EL (cell line): Measurements from ENCODE around the gene LHX4.
A peak's percentile ranks its signal among the peaks of the same experiment; 100 is the strongest.

Experiments
- DNase-seq: peaks from one replicate; pipeline ENCODE4 v3.0.0-alpha.2; 2016

Gene LHX4

DNA sequence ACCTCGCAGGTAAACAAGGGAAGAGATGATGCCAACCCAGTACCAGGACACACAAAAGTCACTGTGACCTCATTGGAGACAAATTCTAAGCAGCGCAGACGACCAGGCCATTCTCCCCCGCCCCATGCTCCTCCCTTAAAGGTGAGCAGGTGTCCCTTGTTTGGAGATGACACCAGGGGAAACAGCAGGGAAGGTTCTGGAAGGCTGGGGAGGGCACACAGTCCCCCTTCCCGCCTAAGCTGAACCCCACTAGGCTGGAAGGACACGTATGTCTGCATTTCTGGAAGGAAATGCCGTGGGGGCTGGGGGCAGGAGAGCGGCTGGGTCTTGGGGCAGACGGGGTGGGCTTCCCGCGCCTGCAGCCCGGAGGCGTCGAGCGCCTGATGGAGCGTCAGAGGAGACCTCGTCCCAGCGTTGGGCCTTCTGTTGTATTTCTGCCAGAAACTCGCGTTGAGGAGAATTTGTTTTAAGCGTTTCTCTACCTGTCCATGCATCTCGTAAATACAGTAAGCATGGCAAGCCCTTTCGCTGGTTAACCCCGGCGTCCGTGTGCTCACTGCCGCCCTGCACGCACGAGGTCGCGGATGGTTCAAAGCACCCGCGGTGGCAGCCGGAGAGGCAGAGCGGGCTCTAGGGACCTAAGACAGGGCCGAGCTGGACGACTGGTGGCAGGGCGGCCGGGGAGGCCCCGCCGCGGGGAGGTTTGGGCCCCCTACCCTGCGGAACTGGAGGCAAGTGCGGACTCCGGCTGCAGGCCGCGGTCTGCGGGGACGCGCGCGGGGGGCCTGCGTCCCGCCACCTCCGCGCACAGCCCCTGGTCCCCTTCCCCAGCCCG, 1.2 kb upstream of the LHX4 start:
- DNase-seq: no peak

DNA sequence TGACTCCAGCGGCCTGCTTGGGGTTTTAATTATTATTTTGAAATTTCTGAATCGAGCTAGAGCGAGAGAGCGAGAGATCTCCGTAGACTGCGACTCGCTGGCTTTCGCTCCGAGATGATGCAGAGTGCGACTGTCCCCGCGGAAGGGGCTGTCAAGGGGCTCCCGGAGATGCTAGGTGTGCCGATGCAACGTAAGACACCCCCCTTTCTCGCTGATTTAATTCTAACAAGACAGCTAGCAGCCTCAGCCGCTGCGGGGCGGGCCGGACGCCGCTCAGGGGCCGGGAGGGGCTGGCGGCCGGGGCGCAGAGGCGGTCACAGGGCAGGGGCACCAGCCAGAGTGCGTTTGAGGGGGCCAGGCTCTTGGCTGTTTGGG, 339 bp downstream of the LHX4 start:
- DNase-seq: no peak

DNA sequence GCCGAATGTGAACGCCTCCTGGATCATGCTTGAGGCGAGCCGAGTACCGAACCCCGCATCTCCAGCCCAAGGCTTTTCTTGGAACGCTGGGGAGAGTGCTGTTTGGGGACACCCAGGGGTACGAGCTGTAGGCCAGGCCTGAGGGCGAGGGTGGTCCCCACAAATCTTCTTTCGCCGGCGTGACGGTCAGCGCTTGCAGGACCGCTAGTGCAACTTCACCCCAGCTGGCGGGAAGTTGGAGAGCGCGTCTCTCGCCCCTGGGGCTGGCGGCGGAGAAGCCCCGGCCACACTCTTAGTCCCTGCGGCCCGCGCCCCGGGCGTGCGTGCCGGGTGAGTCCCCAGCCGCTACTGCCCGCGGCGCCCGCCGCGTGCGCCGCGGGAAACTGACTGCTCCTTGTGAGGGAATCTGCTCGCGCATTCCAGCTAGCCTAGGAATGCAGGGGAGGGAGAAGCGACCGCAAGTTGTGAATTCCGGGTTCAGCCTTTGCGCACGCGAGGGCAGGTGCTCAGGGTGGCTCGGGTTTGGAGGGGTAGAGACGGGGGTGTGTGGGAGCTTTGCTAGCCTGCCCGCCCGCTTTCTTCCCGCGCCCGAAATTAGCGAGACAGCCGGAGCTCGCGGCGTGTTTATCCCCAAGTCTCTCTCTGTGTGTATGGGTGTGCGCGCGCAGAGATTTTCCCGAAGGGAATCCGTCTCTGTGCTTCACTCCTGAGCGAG, 884 bp downstream of the LHX4 start:
- peak; percentile 79 for DNase-seq

DNA sequence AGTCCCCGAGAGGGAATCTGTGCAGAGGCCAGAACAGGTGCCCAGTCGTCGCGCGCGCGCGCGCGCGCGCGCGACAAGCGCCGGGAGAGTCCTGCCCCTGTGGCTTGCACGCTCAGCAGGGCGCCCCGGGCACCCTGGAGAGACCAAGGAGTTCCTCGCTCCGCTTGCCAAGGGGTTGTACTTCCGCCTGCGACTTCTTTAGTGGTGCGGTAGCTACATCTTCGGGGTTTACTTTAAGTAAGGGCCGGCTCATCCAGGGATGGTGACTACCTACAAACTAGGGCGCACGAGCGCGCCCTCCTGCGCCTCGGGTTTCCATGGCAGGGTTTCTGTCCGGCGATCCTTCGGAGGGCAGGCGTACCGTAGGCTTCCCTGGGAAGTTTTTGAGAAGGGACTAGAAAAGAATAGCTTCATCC, 1.4 kb downstream of the LHX4 start:
- DNase-seq: peak; percentile 73

DNA sequence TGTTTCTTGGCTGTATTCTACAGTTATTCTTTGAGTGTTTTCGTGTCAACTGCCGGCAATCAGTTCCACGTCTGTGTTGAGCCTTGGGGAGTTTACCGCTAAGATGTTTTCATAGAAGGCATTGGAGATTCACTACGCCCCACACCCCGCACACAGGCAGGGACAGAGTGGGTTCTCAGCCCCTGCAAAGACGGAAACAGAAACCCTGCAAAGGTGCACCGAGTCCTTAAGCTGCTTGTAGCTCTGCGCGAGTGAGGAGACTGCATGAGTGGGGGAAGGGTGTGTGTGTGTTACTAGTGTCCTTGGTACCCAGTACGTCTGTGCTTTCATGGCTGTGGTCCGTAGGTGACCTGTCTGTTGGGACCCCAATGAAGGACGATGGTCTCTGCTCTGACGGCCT, 1.9 kb downstream of the LHX4 start:
- DNase-seq: no peak

DNA sequence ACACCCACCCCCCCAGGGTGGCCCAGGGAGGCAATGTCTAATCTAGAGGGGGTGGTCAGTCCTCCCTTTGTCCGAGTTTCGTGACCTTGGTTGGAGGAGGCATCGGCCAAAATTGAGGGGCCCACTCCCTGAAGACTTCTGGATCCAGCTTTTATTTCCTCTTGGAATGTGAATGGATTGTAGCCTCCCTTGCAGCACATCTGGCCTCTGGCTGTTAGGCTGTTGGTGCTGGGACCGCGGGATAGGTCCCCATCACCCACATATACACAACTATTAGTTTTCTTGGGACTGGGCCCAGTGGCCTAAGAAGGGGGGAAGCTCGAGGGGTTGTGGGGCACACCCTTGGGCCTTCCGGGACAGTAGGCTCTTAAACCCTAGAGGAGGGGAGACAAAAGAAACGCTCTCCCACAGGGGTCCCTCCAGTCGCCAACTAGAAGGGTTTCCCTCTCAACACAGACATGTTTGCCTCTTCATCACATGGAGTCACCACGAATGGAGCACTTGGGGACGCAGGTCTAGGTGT, 2.5 kb downstream of the LHX4 start:
- no peak for DNase-seq

DNA sequence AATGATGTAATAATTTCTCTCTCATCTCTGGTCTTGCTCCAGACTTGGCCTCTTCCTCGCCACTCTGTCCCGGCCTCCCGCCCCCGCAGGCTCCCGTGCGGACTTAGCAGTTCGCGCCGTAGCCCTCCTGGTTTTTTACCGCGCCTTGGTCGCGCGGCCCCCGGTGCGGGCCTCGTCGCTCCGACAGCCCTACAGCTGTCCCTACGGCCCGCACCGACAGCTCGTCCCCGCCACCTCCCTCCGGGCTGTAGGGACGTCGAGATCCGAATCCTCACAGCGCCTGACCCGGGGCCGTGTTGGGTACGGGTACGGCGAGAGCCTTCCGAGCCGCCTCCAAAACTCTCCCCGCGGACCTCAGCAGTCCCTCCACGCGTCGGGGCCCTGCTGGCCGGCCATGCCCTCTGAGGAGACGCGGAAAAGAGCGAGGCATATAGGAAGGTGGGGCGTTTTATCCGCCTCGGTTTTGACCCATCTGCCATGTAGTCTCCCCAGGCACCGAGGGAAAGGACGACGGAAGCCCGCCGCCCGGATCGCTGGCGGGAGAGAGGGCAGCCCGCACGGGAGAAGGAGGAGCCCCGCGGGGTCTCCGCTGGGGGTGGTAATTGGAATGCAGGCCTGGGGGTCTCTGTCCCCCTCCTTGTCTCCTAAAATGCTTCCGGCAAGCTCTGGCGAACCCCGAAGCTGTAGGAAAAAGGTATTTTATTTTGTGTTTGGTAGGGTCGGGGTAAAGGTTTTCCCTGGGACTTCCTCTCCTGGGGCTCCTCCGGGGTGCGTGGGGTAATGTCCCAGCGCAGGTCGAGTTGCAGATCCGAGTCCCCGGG, 3.3 kb downstream of the LHX4 start:
- DNase-seq: no peak

DNA sequence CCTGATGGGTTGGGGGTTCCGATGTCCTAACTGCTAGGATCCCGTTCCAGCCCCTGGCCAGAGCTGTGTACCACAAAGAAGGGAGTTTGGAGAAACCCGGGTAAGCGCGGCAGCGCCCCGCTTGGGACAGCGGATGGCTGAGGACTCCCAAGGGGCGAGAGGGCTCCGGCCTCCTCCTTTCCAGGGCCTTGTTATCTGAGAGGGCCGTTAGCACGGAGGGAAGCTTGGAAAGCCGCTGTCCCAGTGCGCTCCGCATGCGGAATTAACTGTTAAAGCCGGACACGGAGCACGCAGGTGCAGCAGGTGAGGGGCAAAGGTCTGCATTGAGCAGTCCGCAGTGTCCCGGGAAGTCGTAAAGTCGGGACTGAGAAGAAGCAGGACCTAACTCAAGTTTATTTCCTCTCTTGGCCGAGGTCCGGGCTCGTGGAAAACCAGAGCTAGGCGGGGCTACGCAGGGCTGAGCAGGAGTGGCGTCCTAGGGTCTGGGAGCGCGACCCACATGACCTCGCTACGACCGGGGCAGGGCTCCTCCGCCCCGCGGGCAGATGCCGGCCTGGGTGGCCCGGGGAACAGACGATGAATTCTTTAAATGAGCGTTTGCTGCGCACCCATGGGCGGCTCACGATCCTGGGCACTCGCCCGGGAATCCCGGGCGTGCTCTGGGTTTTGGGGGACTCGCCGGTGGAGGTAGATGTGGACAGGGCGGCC, 4.5 kb downstream of the LHX4 start:
- DNase-seq: no peak

DNA sequence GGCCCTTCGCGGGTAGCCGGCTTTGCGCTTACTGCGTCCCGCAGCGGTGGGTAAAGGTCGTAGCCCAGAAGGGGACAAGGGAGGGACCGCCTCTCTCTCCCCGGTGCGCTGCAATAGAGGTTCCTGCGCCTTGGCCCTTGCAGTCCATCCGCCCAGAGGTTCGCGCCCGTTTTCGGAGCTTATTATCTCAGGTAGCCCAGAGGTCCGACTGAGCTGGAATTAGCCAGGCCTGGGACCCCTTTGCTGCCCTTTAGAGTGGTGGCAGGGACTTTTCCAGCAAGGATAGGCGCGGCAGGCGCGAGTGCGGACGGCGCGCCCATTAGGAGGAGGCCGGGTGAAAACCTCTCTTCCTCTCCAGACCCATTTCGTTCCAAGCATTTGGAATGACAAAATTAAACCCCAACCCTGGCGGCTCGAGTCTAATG, 5.0 kb downstream of the LHX4 start:
- DNase-seq: no peak

DNA sequence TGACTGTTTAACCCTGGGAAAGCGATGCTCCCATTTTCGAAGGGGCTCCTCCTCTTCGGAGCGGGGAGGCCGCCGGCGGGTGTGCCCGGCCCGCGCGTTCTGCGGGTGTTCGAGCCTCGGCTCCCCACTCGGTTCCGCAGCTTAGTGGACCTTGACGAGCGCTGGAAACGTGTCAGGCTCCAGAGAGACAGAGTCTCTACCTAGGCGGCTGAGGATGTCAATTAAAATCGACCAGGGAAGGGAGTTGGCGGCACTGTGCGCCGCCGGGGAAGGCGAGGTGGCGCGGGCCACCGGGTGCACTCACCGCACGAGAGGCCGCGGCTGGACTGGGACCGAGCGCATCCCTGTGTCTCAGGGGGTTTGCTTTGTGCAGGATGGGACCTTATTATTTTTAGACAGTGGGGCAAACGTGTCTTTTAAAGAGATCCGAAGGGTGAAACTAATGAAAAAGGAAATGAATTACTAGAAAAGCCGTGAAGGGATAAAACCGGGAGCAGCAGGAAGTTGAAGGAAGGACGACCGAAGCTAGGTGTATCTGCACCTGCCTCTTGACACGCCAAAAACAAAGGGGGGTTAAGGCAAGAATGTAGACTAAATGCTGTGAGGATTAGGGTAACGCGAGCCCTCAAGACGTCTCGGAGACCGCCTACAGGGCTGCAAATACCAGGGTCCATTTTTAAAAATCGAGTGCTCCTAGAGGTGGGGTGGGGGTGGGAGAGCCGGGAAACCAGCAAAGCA, 5.6 kb downstream of the LHX4 start:
- DNase-seq: no peak

DNA sequence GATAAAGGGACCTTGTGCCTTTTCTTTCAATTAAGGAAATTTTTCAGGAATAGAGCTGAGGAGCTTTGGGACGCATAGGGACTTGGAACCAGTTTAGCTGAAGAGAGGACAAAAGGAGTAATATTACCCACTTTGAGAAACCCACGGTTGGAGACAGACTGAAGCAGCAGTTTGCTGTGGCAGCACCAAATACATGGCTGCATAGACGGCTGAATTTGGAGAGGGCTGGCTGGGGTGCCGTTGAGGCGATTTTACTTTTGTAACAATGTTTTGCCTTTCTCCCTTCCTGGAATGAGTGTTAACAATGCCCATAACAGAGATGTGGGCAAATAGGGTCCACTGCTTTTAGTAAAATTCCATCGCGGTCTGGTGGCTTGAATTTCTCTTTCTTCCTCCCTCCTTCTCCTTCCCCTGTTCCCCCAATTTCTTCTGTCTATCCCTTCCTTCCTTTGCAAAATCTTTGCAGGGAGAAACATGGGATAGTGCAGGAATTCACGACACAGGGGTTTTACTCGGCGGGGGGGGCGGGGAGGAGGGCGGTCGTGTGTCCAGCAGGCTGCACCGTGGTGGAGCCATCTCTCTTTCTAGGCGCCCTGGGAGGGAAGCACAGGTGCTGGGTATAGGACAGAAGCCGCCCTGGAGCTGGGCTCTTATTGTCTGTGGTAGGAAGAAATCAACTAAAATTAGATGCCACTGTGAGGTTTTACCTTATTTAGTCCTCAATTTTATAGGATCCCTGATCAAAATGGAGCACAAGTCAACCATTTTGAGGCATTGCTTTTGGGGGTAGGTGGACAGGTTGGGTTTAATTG, 6.8 kb downstream of the LHX4 start:
- DNase-seq: no peak

DNA sequence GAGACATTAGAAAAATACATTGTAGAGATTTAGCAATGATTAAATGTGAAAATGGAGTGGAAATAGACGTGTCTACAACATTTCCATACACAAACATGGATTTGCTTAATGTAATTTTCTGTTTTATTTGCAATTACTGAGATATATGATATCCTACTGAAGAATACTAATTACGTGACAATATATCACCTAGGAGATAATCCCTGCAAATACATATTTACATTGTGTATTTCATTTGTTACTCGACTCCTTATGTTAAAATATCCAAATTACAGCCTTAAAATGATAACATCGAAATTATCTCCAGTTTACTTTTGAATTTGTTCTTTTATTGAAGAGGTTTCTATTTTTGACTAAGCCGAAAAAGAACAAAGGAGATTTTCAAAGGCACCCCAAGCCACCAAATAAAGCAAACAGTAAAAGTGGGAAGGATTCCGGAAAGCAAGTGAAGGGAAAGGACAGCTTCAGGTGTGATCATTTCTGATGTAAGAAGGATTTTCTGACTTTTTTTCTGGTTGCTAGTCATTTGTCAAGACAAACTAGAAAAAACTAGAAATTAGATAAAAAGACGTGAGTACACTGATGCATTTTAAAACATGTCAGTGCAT, 7.9 kb downstream of the LHX4 start:
- no peak for DNase-seq

DNA sequence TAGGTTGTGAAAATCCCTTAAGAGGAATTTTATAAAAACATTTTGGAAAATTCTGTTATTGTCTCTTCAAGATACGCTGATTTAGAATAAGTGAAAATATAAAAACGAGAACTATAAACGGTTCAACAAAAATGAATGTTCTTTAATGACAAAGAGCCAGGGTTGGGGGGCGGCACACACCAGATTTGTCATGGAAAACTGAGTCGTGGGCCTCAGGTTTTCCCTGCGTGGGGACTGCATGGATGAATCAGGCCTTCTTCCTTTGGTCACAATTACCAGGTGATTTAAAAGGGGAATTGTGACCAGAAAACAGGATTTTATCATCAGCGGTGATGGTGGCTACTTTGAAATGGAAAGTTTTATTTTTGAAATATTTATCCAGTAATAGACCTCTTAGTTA, 8.6 kb downstream of the LHX4 start:
- DNase-seq: no peak

DNA sequence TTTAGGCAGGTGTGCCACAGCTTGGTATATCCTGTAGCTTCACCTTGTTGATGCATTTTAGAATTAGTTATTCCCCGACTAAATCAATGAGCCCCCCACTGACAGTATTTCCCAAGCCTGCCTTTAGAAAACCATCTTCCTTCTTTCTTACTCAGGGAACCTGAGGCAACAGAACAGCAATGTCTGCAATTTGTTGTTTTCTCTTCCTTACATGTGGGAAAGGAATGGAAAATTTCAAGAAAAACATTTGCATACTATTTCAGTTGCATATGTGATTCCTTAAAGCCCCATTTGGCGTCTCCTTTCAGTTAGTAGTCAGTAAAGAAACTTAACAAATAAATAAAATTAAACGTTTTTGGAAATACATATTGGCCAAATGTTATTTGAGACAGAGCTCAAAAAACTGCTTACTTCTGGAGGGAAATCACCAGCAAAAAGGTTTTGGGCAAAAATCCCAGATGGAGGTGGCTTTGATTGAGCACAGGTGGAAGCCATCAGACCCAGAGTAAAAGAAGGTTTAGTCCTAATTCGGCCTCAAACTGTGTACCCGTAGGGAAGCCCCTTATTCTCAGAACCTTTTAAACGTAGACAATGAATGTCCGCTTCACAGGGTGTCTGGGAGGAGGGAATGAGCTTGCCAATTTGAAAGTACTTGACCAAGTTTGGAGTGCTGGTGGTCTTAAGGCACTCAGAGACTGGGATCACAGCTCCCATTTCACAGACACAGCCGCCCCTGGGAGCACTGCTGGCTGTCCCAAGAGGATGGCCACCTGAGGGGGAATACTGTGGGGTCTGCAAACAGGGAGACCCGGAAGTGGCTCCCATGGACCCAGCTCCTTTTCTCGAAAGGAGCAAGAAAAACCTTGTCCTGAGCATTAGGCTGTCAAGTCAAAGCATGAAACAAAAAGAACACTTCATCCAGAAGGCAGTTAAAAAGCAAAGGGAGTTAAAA, 9.4 kb downstream of the LHX4 start:
- no peak for DNase-seq

DNA sequence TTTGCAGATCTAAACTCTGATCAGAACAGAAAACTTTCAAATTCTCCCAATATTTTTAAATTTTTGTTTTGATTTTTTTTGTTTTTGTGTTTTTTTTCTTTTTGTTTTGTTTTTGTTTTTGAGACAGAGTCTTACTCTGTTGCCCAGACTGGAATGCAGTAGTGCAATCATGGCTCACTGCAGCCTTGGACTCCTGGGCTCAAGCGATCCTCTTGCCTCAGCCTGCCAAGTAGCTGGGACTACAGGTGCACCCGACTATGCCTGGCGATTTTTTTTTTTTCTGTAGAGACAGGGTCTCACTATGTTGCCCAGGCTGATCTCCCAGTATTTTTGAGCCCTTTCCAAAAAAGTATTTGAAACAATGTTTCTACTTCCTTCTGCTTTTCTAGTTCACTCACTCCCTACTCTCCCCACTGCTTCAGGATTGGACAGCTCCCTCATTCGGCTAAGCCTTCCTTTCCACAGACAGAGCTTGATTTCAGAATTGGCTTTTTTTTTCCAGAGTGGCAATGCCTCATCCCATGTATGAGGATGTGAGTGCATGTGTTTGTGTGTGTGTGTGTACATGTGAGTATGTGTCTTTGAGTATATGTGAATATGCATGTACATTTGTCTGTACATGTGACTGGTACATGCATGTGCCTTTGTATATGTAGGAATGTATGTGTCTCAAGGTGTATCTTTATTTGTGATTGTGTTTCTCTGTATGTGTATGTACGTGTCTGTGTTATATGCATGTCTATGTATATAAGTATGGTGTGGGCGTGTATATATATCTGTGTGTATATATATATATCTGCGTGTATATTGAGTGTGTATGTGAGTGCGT, 11.9 kb downstream of the LHX4 start:
- no peak for DNase-seq

DNA sequence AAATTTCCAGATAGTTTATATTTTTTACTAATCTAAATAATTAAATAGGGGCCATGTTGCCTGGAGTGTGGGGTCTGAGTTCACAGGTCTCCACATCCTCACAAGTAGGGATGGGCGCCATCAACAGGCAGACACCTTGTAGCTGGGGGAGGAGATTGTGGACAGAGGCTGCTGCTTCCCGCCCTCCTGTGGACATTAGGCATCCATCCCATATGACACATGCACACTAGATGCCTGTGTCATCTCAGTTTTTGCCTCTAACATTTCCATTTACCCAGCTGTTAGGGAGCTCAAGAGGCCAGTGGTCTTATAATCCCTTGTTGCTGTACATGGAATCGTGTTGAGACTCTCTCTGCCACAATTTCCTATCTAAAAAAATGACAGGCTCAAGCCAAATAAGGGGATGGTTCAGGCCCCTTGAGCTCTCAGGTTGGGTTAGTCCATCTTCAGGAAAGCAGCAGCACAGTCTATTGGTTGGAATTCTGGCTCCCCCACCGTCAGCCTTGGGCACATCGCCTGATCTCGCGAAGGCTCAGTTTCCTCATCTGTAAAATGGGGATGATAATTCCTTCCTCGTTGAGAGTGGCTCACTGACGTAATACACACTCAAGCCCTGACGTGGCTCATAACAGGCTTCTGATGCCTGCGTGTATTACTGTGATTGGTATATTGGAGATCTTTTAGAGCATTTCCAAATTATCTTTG, 13.6 kb downstream of the LHX4 start:
- no peak for DNase-seq

DNA sequence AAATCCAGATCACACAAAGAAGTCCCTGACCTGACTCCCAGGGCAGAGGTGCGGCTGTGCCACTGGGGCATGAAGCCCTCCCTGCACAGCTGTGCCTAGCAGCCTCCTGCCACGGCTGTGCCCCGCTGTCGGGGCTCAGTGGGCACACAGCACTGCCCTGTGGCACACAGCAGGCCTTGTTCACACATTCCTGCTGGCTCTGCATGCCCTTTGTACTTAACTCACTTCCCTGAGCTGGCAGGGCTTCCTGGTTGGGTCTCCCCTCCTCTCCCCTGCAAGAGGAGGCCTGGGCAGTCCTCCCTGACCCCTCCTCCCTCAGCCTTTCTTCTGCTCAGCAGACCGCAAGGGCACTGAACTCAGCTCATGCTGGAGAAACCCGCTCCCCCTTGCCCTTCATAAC, 14.8 kb downstream of the LHX4 start:
- DNase-seq: no peak

DNA sequence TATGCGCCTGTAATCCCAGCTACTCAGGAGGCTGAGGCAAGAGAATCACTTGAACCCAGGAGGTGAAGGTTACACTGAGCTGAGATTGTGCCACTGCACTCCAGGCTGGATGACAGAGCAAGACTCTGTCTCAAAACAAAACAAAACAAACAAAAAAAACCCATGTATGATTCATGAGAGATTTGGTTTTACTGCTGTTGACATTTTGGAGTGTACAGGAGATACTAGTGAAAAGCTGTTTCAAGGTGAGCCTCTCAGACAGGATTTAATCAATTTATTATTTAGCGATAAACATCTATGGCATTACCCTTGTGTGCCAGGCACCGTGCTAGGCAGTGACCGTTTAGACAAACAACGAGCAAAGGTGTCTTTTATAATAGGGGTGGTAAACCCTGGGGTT, 16.5 kb downstream of the LHX4 start:
- no peak for DNase-seq
